H9 (cell line): Measurements from ENCODE around the gene RESP18. TPM values are rescaled to one million over a fixed set of nuclear protein-coding genes. Genes with fewer than 3 reads are reported as not detected.
A peak's percentile ranks its signal among the peaks of the same experiment; 100 is the strongest.

ENCODE experiments used
- DNase-seq: peaks from one replicate; pipeline ENCODE4 v3.0.0-alpha.2; 2017
- H2AFZ ChIP-seq: one replicate; pipeline ENCODE4 v1.6.1; 2013; ENCODE audit warnings: mild to moderate bottlenecking, low read length, control low read depth, moderate library complexity
- H2AK5ac ChIP-seq: 2 replicates; pipeline ENCODE4 v1.6.1; 2013; ENCODE audit warnings: low read length, control low read depth, mixed read lengths; ENCODE audit not compliant: insufficient read length
- H2BK120ac ChIP-seq: one replicate; pipeline ENCODE4 v1.6.1; 2013; ENCODE audit warnings: low read depth, mild to moderate bottlenecking, low read length, control low read depth, inconsistent platforms; ENCODE audit not compliant: poor library complexity, severe bottlenecking
- H2BK12ac ChIP-seq: 2 replicates; pipeline ENCODE4 v1.6.1; 2013; ENCODE audit warnings: low read length, control low read depth, mixed read lengths, low read depth; ENCODE audit not compliant: insufficient read length
- H2BK15ac ChIP-seq: 2 replicates; pipeline ENCODE4 v1.6.1; 2013; ENCODE audit warnings: low read depth, low read length, control low read depth
- H2BK20ac ChIP-seq: one replicate; pipeline ENCODE4 v1.6.1; 2013; ENCODE audit warnings: low read depth, mild to moderate bottlenecking, low read length, control low read depth, inconsistent platforms; ENCODE audit not compliant: poor library complexity, severe bottlenecking
- H2BK5ac ChIP-seq: 2 replicates; pipeline ENCODE4 v1.6.1; 2013; ENCODE audit warnings: low read length, control low read depth, mixed read lengths; ENCODE audit not compliant: insufficient read length
- H3K14ac ChIP-seq: 2 replicates; pipeline ENCODE4 v1.6.1; 2013; ENCODE audit warnings: low read length, control low read depth; ENCODE audit not compliant: insufficient read depth
- H3K18ac ChIP-seq: 2 replicates; pipeline ENCODE4 v1.6.1; 2013; ENCODE audit warnings: low read depth, mild to moderate bottlenecking, mixed read lengths, low read length, control low read depth; ENCODE audit not compliant: insufficient read length
- H3K23ac ChIP-seq: 2 replicates; pipeline ENCODE4 v1.6.1; 2013; ENCODE audit warnings: low read length, control low read depth, mixed read lengths, low read depth; ENCODE audit not compliant: insufficient read length
- H3K23me2 ChIP-seq: 2 replicates; pipeline ENCODE4 v1.6.1; 2013; ENCODE audit warnings: low read depth, mild to moderate bottlenecking, mixed read lengths, low read length, control low read depth; ENCODE audit not compliant: insufficient read length, poor library complexity, severe bottlenecking
- H3K27ac ChIP-seq: 2 replicates; pipeline ENCODE4 v1.5.1; 2013; ENCODE audit warnings: low read length, control low read depth, mixed read lengths, low read depth; ENCODE audit not compliant: insufficient read length
- H3K27me3 ChIP-seq: 2 replicates; pipeline ENCODE4 v1.6.1; 2013; ENCODE audit warnings: low read length, control low read depth, inconsistent platforms; ENCODE audit not compliant: insufficient read depth
- H3K4ac ChIP-seq: 2 replicates; pipeline ENCODE4 v1.6.1; 2013; ENCODE audit warnings: low read depth, mild to moderate bottlenecking, control low read depth, inconsistent platforms, low read length, moderate library complexity
- H3K4me1 ChIP-seq: 2 replicates; pipeline ENCODE4 v1.6.1; 2013; ENCODE audit warnings: low read length, control low read depth, inconsistent platforms; ENCODE audit not compliant: insufficient read depth
- H3K4me2 ChIP-seq: 2 replicates; pipeline ENCODE4 v1.6.1; 2013; ENCODE audit warnings: low read length, control low read depth, mixed read lengths; ENCODE audit not compliant: insufficient read length, insufficient read depth
- H3K56ac ChIP-seq: 2 replicates; pipeline ENCODE4 v1.6.1; 2013; ENCODE audit warnings: low read depth, mild to moderate bottlenecking, mixed read lengths, low read length, control low read depth; ENCODE audit not compliant: insufficient read length
- H3K79me1 ChIP-seq: 2 replicates; pipeline ENCODE4 v1.6.1; 2013; ENCODE audit warnings: low read depth, mild to moderate bottlenecking, moderate library complexity, low read length, control low read depth, inconsistent platforms; ENCODE audit not compliant: insufficient read depth, poor library complexity, severe bottlenecking
- H3K79me2 ChIP-seq: 2 replicates; pipeline ENCODE4 v1.6.1; 2013; ENCODE audit warnings: low read length, control low read depth, inconsistent platforms; ENCODE audit not compliant: insufficient read depth
- H3K9ac ChIP-seq: 2 replicates; pipeline ENCODE4 v1.6.1; 2013; ENCODE audit warnings: low read length, control low read depth, mixed read lengths; ENCODE audit not compliant: insufficient read length; ENCODE audit errors: extremely low read depth
- H3K9me3 ChIP-seq: one replicate; pipeline ENCODE4 v1.6.1; 2013; ENCODE audit warnings: low read depth, low read length, inconsistent platforms; ENCODE audit not compliant: control insufficient read depth
- H3T11ph ChIP-seq: one replicate; pipeline ENCODE4 v1.6.1; 2013; ENCODE audit warnings: mild to moderate bottlenecking, low read length, control low read depth, inconsistent platforms
- H4K20me1 ChIP-seq: one replicate; pipeline ENCODE4 v1.6.1; 2013; ENCODE audit not compliant: control insufficient read depth, insufficient read length, insufficient read depth
- H4K5ac ChIP-seq: 2 replicates; pipeline ENCODE4 v1.6.1; 2013; ENCODE audit warnings: low read depth, mild to moderate bottlenecking, mixed read lengths, low read length, control low read depth; ENCODE audit not compliant: insufficient read length
- H4K8ac ChIP-seq: replicated peaks from 2 replicates; pipeline ENCODE4 v1.6.1; 2013; ENCODE audit warnings: low read length, control low read depth, mixed read lengths, low read depth; ENCODE audit not compliant: insufficient read length
- H4K91ac ChIP-seq: 2 replicates; pipeline ENCODE4 v1.6.1; 2013; ENCODE audit warnings: low read depth, mild to moderate bottlenecking, moderate library complexity, mixed read lengths, low read length, control low read depth; ENCODE audit not compliant: insufficient read length
- H3K27ac Mint-ChIP-seq, 3 experiments: 2 replicates in 2 of 3; 3 replicates in 1 of 3; pipeline ENCODE4 v1.8.0; 2020 to 2021; ENCODE audit warnings: mixed read lengths in 3 of 3, mild to moderate bottlenecking in 1 of 3, moderate library complexity in 1 of 3
- H3K27me3 Mint-ChIP-seq: 2 replicates; pipeline ENCODE4 v1.8.0; 2021; ENCODE audit warnings: low read depth, mild to moderate bottlenecking, moderate library complexity, mixed read lengths
- H3K36me3 Mint-ChIP-seq, 3 experiments: 2 replicates in 2 of 3; 3 replicates in 1 of 3; pipeline ENCODE4 v1.8.0; 2020 to 2021; ENCODE audit warnings: low read depth in 3 of 3, mixed read lengths in 3 of 3; ENCODE audit not compliant: insufficient read depth in 1 of 3
- H3K4me1 Mint-ChIP-seq, 2 experiments: 2 replicates each; pipeline ENCODE4 v1.8.0; 2020; ENCODE audit warnings: mixed read lengths in 2 of 2
- H3K4me3 Mint-ChIP-seq, 2 experiments: 2 replicates in 1 of 2; 3 replicates in 1 of 2; pipeline ENCODE4 v1.8.0; 2020 to 2021; ENCODE audit warnings: mild to moderate bottlenecking in 2 of 2, mixed read lengths in 2 of 2, moderate library complexity in 1 of 2
- H3K9me3 Mint-ChIP-seq, 2 experiments: 2 replicates in 1 of 2; 3 replicates in 1 of 2; pipeline ENCODE4 v1.8.0; 2020; ENCODE audit warnings: mild to moderate bottlenecking in 2 of 2, mixed read lengths in 2 of 2, moderate library complexity in 1 of 2
- WGBS: extraction: QIAGEN DNeasy Blood & Tissue Kit; methylation state at CpG from one replicate; pipeline ENCODE4 v1.1.7; 2013; ENCODE audit warnings: missing lambda C conversion rate, low lambda C conversion rate, mixed read lengths; ENCODE audit not compliant: insufficient read length; ENCODE audit errors: extremely low coverage; 5-methylcytosine and 5-hydroxymethylcytosine counted together
- total RNA-seq: library from RNA; stranded (reverse); gene quantifications from 2 replicates; pipeline ENCODE4 v1.2.1, GENCODE V29; 2021
- TF ChIP-seq, protein P1 (sequence below): fragments of 200-600 bp; sonication (generic); conservative IDR thresholded peaks from 3 replicates; pipeline ENCODE4 v1.8.0; 2021; ENCODE audit warnings: antibody characterized with exemption, mild to moderate bottlenecking

RESP18 gene
- total RNA-seq, 1 experiment from 2014 or later, result not detected

DNA sequence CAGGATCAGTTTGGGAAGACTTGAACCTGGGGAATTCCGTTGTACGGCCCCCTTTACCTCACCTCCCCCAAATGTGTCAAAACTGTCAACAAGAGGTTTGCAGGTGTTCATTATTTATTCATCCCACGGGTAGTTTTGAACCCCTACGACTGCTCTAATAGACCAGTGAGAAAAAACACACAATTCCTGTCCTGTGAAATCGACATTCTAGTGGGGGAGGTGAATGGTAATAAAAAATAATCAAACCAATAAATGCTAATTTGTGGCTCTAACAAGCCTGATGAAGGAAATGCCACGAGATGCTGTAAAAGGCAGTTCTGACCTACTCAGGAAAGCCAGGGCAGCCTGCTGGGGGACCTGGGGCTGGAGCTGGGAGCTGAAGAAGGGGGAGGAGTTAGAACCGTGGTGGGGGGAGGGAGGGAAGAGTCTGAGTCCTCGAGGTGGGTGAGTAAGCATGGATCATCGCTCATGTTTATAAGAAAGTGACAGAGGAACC lies 53.8 kb downstream of the RESP18 start:
- no peak overlapping the region for H2BK12ac ChIP-seq
- Mint-ChIP-seq H3K36me3 (peaks cover 4 to 27% (median 14%) of the 10 kb centered on the region in 3 experiments; a peak in 6 of 7 replicates), H3K4me3 (peak overlapping the region; percentile 77 to 89), H3K27ac (peak overlapping the region; percentile 77 to 92 (median 85); a peak in 6 of 7 replicates), H3K9me3 (no peaks in the 10 kb centered on the region), H3K4me1 (peaks cover 38 to 42% of the 10 kb centered on the region in 2 experiments), H3K27me3 (peaks cover 2% of the 10 kb centered on the region)
- DNase-seq, result no peak
- no peak overlapping the region for H3K56ac ChIP-seq
- peak overlapping the region; percentile 47 for H3K9ac ChIP-seq
- no peaks in the 10 kb centered on the region for H4K20me1 ChIP-seq
- H2BK5ac ChIP-seq, result no peak overlapping the region
- peaks cover 12% of the 10 kb centered on the region for H3K23me2 ChIP-seq
- no peak overlapping the region for H2BK120ac ChIP-seq
- no peak overlapping the region for H4K8ac ChIP-seq
- H2BK20ac ChIP-seq, result no peak overlapping the region
- no peak overlapping the region for H3K4ac ChIP-seq
- no peak overlapping the region for H3K23ac ChIP-seq
- TF ChIP-seq, protein P1, sequence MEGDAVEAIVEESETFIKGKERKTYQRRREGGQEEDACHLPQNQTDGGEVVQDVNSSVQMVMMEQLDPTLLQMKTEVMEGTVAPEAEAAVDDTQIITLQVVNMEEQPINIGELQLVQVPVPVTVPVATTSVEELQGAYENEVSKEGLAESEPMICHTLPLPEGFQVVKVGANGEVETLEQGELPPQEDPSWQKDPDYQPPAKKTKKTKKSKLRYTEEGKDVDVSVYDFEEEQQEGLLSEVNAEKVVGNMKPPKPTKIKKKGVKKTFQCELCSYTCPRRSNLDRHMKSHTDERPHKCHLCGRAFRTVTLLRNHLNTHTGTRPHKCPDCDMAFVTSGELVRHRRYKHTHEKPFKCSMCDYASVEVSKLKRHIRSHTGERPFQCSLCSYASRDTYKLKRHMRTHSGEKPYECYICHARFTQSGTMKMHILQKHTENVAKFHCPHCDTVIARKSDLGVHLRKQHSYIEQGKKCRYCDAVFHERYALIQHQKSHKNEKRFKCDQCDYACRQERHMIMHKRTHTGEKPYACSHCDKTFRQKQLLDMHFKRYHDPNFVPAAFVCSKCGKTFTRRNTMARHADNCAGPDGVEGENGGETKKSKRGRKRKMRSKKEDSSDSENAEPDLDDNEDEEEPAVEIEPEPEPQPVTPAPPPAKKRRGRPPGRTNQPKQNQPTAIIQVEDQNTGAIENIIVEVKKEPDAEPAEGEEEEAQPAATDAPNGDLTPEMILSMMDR, result no peak
- H3K27ac ChIP-seq, result no peak overlapping the region
- H2AK5ac ChIP-seq, result no peak overlapping the region
- H3T11ph ChIP-seq, result no peak overlapping the region
- peaks cover 4% of the 10 kb centered on the region; the same call in 1 of the 2 replicates for H3K4me1 ChIP-seq
- H3K4me2 ChIP-seq, result peak overlapping the region; percentile 79
- no peak overlapping the region for H4K5ac ChIP-seq
- no peaks in the 10 kb centered on the region for H3K79me2 ChIP-seq
- no CpG with 5 or more reads among the region's 9 CpGs for WGBS
- H3K14ac ChIP-seq, result peak overlapping the region; percentile 81; the same call in 1 of the 2 replicates
- no peaks in the 10 kb centered on the region for H3K9me3 ChIP-seq
- no peak overlapping the region for H2BK15ac ChIP-seq
- H3K27me3 ChIP-seq, result no peaks in the 10 kb centered on the region
- H4K91ac ChIP-seq, result no peak overlapping the region
- no peaks in the 10 kb centered on the region for H3K79me1 ChIP-seq
- H3K18ac ChIP-seq, result peak overlapping the region; percentile 37
- no peak overlapping the region for H2AFZ ChIP-seq
